HCT116 (cell line): ENCODE measurements around the gene TMEM120A.

Experiments
- ATF3 ChIP-seq: IDR thresholded peaks from 2 replicates; pipeline ENCODE4 v1.6.1; 2012
- CEBPB ChIP-seq: IDR thresholded peaks from 2 replicates; pipeline ENCODE4 v1.6.1; 2012; ENCODE audit warnings: low read depth
- CTCF ChIP-seq, 3 experiments: fragments of 200-600 bp in 1 of 3; sonication (generic) in 1 of 3; IDR thresholded peaks in 2 of 3; conservative IDR thresholded peaks in 1 of 3; 2 replicates each; pipeline ENCODE4 v1.5.1; 2012 to 2017; ENCODE audit warnings: low read depth in 2 of 3, low read length in 2 of 3, antibody characterized with exemption in 1 of 3, borderline replicate concordance in 1 of 3, control low read depth in 1 of 3, mild to moderate bottlenecking in 1 of 3, mixed read lengths in 1 of 3, mixed run types in 1 of 3, moderate library complexity in 1 of 3; ENCODE audit not compliant: insufficient read depth in 1 of 3
- EZH2 ChIP-seq: fragments of 200-600 bp; sonication (generic); IDR thresholded peaks from 2 replicates; pipeline ENCODE4 v1.6.1; 2017; ENCODE audit warnings: antibody characterized with exemption, mixed run types
- POLR2A ChIP-seq: IDR thresholded peaks from 2 replicates; pipeline ENCODE4 v1.7.0; 2011; ENCODE audit warnings: borderline replicate concordance; ENCODE audit not compliant: insufficient read depth, insufficient read length; ENCODE audit errors: extremely low read depth
- SRF ChIP-seq: IDR thresholded peaks from 2 replicates; pipeline ENCODE4 v1.6.1; 2012; ENCODE audit warnings: low read depth

DNA sequence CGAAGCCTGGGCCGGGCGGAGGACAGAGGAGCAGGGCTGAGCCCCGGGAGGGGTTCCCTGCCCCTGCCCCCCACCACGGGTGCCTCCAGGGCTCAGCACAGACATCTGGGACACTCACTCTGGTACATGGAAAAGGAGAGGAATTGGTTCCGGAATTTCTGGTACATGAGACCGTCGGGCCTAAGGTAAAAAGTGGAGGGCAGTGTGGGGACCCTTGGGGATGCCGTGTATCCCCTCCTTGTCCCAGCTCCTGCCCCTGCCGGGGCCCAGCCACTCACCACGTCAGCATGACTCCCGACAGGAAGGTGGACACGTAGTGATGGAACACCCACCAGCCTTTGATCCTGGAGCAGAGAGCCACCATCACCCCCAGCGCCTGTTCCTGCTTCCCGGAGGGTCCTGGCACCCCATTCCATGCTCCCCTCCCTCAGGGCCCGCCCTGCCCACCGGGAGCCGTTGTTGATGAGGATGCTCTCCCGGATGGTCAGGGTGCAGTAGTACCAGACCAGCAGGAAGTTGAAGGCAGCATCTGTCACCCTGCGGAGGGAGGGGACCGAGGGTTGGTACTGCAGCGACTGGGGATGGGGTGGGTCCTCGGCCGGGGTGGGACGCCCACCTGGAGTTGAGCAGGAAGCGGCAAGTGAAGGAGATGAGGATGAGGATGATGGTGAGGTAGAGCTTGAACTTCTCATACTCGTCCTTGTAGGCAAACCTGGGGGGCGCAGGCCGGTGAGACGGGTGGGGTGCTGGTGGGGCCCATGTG, 6.4 kb downstream of the TMEM120A start:
- TF ChIP-seq CEBPB (no peak), EZH2 (no peak), CTCF (IDR thresholded peaks at IDR 0.05 in 2 of 3, conservative IDR thresholded peaks at IDR 0.05 in 1 of 3; ENCODE audit: borderline replicate concordance in 1 of 3, insufficient read depth in 1 of 3, low read depth in 2 of 3, low read length in 2 of 3) (no peak), SRF (no peak), ATF3 (no peak), POLR2A (no peak)
